CD4-positive, alpha-beta T cell treated with Interleukin-10 for 1 hour (primary cell): ENCODE measurements around the gene LTBP3.

Experiments used
- DNase-seq: peaks from one replicate; pipeline ENCODE4 v3.0.0-alpha.2; 2020

Gene LTBP3

GRCh38 chr11:65492637-65493366 lies 65.4 kb downstream of the LTBP3 start:
- DNase-seq: no peak

- DNase-seq: no peak
Observed at GRCh38 chr11:65492387-65492636, 65.8 kb downstream of the LTBP3 start.

DNA sequence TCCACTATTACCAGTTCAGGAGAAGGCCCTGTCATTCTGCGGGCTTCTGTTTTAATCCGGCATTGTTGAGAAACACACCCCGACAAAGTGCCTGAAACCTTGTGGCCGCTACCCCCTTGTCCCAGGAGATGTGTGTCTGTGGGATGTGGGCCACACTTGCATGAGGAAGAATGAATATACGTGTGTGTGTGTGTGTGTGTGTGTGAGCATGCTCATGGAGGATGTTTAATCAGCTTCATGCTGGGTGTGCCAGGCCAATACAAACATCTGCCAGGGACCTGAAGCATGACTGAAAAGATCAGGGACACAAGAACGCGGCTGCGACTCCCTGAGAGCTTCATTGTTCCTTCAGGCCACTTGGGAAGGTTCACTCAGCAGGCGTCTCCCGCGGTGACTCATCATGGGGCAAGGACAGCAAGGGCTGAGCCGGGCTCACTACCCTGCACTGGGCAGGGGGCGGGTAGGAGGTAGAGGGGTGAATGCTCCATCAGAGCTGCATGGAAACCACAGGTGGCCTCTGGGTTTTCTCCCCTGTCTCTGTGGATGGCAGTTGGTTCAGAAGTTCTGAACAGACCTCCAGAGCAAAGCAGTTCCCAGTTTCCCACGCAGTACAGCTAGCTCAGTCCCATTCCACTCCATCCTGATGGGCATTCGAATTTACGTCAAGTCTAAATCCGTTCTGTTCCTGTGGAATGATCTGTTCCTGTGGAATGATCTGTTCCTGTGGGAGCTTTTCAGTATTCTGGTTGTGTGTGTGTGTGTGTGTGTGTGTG lies 66.4 kb downstream of the LTBP3 start:
- DNase-seq: no peak

DNA sequence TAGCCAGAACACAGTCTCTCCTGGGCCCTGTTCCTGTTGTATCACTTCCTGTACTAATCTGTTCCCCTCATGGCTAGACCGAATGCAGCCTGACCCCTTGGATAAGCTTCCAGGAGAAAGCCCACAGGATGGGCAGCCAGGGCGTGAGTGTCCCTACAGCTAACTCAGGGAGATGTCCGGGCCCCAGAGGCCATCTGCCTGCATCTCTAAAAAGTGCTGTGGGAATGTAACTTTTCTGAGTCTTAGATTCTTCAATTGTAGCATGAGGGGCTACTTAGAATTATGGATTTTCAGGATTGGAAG lies 67.0 kb downstream of the LTBP3 start:
- DNase-seq: no peak

- DNase-seq: no peak
Observed at GRCh38 chr11:65489706-65490320, 68.3 kb downstream of the LTBP3 start.

- no peak for DNase-seq
Observed at GRCh38 chr11:65489035-65489705, 69.0 kb downstream of the LTBP3 start.
